K562 (cell line): ENCODE results near the gene PACS1. TPM values are rescaled to one million over a fixed set of nuclear protein-coding genes. Genes with fewer than 3 reads are reported as not detected.

Experiments used
- ARID1B ChIP-seq: fragments of 450-650 bp; IDR thresholded peaks from 2 replicates; pipeline ENCODE4 v1.6.1; 2016; ENCODE audit warnings: antibody characterized with exemption, mild to moderate bottlenecking, inconsistent platforms
- CCAR2 ChIP-seq: fragments of 200-400 bp; formaldehyde crosslinking; IDR thresholded peaks from 2 replicates; pipeline ENCODE4 v1.6.1; 2017; ENCODE audit warnings: mild to moderate bottlenecking, low read depth, low read length
- FUS ChIP-seq: fragments of 200-400 bp; formaldehyde crosslinking; optimal IDR thresholded peaks from 2 replicates; pipeline ENCODE3; 2017; ENCODE audit warnings: low read depth, low read length
- HLTF ChIP-seq: fragments of 450-650 bp; IDR thresholded peaks from 2 replicates; pipeline ENCODE4 v1.6.1; 2016
- KAT2B ChIP-seq: IDR thresholded peaks from one replicate; pipeline ENCODE4 v1.6.1; 2012; ENCODE audit warnings: low read depth, mild to moderate bottlenecking, control low read depth, inconsistent platforms, low read length, moderate library complexity
- KLF16 ChIP-seq: IDR thresholded peaks from 2 replicates; pipeline ENCODE4 v1.6.1; 2016; ENCODE audit warnings: antibody characterized with exemption
- LCOR ChIP-seq: sonication (generic); formaldehyde crosslinking; IDR thresholded peaks from 2 replicates; pipeline ENCODE4 v1.8.0; 2022; ENCODE audit warnings: mild to moderate bottlenecking, missing genetic modification reagents
- MCM5 ChIP-seq: fragments of 450-650 bp; IDR thresholded peaks from 2 replicates; pipeline ENCODE4 v1.6.1; 2016; ENCODE audit warnings: low read depth
- MED1 ChIP-seq: sonication (generic); formaldehyde crosslinking; IDR thresholded peaks from 2 replicates; pipeline ENCODE4 v1.8.1; 2023; ENCODE audit warnings: missing genetic modification reagents, borderline replicate concordance
- SMARCE1 ChIP-seq: fragments of 450-650 bp; IDR thresholded peaks from 2 replicates; pipeline ENCODE4 v1.7.1; 2016; ENCODE audit warnings: mild to moderate bottlenecking
- SRSF3 ChIP-seq: fragments of 200-400 bp; formaldehyde crosslinking; IDR thresholded peaks from 2 replicates; pipeline ENCODE4 v1.6.1; 2016; ENCODE audit warnings: mild to moderate bottlenecking, low read length, moderate library complexity; ENCODE audit not compliant: insufficient read depth
- SRSF7 ChIP-seq: fragments of 200-400 bp; formaldehyde crosslinking; optimal IDR thresholded peaks from 2 replicates; pipeline ENCODE3; 2017; ENCODE audit warnings: mild to moderate bottlenecking, low read depth, low read length
- TBL1XR1 ChIP-seq, 2 experiments: IDR thresholded peaks; 2 replicates each; pipeline ENCODE4 v1.6.1; 2012; ENCODE audit warnings: improper control_type of control experiment in 2 of 2, low read length in 2 of 2, mild to moderate bottlenecking in 1 of 2
- ZBTB7A ChIP-seq: IDR thresholded peaks from 2 replicates; pipeline ENCODE4 v1.6.1; 2011; ENCODE audit warnings: low read depth, mild to moderate bottlenecking, low read length, moderate library complexity, borderline replicate concordance; ENCODE audit not compliant: control insufficient read depth
- ZNF175 ChIP-seq: fragments of 200-800 bp; sonication (Bioruptor generic); IDR thresholded peaks from 2 replicates; pipeline ENCODE4 v1.6.1; 2016; ENCODE audit warnings: low read depth, mild to moderate bottlenecking, missing genetic modification characterization, missing compliant biosample characterization
- ZNF311 ChIP-seq: fragments of 250-450 bp; sonication (Bioruptor Pico); IDR thresholded peaks from 2 replicates; pipeline ENCODE4 v1.4.0; 2020; ENCODE audit warnings: mild to moderate bottlenecking, moderate library complexity
- polyA plus RNA-seq, 8 experiments: library from polyadenylated mRNA; depleted of rRNA in 4 of 8; stranded (reverse) in 5 of 8; unstranded in 3 of 8; fragments of >200 nt; fragmentation: Nextera tagmentation in 2 of 8; fragmentation: Illumina TruSeq in 1 of 8; extraction: Ambion mirVana in 2 of 8; extraction: Trizol in 1 of 8; gene quantifications; 2 replicates each; pipeline versions ENCODE4 v1.2.1 to v1.2.3, GENCODE V29; 2011 to 2014; ENCODE audit warnings: inconsistent platforms in 1 of 8, missing spikeins in 1 of 8
- total RNA-seq, 7 experiments: library from RNA; depleted of rRNA in 6 of 7; stranded (reverse); fragments of >200 nt in 6 of 7; fragmentation: Illumina TruSeq in 2 of 7; extraction: Trizol in 2 of 7; gene quantifications; 2 replicates each; pipeline versions ENCODE4 v1.2.1 to v1.2.3, GENCODE V29; 2011 to 2021; ENCODE audit warnings: low replicate concordance in 1 of 7
- TF ChIP-seq, protein P1 (sequence below): fragments of 450-650 bp; IDR thresholded peaks from 2 replicates; pipeline ENCODE4 v1.6.1; 2016; ENCODE audit warnings: low read depth
- TF ChIP-seq, protein P2 (sequence below): fragments of 250-450 bp; sonication (Bioruptor Pico); IDR thresholded peaks from 2 replicates; pipeline ENCODE4 v1.5.0; 2020; ENCODE audit warnings: mild to moderate bottlenecking
- TF ChIP-seq, protein P3 (sequence below): fragments of 450-650 bp; formaldehyde crosslinking; IDR thresholded peaks from 2 replicates; pipeline ENCODE4 v1.4.0; 2022; ENCODE audit warnings: mild to moderate bottlenecking, moderate library complexity

PACS1 gene
- total and polyA plus RNA-seq, 9 of the 15 experiments (the other 6 are each of a cell fraction or from before 2014, with no cell fraction given) = 0.34 to 28.1 (median 8.5) TPM

DNA sequence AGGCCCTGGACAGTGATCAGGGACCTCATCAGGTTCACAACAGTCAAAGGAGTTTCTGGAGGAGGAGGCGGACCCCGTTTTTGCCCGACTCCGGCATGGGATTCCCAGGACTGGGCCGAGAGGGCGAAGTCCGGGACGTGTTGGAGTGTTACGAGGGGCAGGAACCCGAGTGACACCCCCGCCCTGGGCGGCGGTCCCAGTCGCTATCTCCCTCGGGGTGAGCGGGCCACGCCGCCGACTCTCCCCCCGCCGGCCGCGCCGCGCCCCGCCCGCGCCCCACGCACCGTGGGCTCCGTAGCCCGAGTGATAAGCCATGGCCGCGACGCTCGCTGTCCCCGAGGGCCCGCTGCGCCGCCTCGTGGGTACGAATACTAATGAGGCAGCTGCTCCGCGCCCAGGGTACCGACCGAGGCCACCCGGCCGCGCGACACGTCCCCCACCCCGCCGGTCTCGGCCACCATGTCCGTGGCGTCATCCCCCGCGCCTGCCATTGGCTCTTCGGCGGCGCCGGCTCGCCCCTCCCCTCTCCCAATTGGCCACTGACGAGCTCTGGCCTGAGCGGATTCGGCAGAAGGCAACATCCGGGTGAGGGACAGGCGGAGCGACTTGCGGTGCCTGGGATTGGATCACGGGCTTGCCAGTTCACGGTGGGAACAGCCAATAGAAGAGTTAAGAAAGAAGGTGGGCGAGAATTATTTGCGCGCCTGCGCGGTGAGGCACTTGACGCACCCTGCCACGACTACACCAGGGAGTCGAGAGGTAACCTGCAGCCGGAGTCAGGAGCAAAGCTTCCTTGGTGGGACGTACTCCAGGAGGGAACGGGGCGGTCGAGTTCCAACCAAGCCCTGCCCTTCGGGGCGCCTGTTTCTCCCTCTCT is 218.8 kb downstream of the PACS1 start, which contains the start of gene YIF1A (continued):
- TF ChIP-seq LCOR (CRISPR knock-in tag) (no peak), MED1 (CRISPR knock-in tag) (peak; percentile 38; the same call in 1 of the 2 replicates), SRSF3 (no peak), KLF16 (no peak), SRSF7 (no peak), SMARCE1 (no peak), FUS (no peak), ZNF175 (CRISPR knock-in tag) (no peak), TBL1XR1 (IDR thresholded peaks at IDR 0.05; ENCODE audit: low read length in 2 of 2) (no peak), HLTF (no peak), ZNF311 (CRISPR knock-in tag) (no peak), ZBTB7A (peak; percentile 57; the same call in 1 of the 2 replicates), MCM5 (no peak), CCAR2 (no peak), KAT2B (no peak), ARID1B (no peak)
- TF ChIP-seq, protein P1, sequence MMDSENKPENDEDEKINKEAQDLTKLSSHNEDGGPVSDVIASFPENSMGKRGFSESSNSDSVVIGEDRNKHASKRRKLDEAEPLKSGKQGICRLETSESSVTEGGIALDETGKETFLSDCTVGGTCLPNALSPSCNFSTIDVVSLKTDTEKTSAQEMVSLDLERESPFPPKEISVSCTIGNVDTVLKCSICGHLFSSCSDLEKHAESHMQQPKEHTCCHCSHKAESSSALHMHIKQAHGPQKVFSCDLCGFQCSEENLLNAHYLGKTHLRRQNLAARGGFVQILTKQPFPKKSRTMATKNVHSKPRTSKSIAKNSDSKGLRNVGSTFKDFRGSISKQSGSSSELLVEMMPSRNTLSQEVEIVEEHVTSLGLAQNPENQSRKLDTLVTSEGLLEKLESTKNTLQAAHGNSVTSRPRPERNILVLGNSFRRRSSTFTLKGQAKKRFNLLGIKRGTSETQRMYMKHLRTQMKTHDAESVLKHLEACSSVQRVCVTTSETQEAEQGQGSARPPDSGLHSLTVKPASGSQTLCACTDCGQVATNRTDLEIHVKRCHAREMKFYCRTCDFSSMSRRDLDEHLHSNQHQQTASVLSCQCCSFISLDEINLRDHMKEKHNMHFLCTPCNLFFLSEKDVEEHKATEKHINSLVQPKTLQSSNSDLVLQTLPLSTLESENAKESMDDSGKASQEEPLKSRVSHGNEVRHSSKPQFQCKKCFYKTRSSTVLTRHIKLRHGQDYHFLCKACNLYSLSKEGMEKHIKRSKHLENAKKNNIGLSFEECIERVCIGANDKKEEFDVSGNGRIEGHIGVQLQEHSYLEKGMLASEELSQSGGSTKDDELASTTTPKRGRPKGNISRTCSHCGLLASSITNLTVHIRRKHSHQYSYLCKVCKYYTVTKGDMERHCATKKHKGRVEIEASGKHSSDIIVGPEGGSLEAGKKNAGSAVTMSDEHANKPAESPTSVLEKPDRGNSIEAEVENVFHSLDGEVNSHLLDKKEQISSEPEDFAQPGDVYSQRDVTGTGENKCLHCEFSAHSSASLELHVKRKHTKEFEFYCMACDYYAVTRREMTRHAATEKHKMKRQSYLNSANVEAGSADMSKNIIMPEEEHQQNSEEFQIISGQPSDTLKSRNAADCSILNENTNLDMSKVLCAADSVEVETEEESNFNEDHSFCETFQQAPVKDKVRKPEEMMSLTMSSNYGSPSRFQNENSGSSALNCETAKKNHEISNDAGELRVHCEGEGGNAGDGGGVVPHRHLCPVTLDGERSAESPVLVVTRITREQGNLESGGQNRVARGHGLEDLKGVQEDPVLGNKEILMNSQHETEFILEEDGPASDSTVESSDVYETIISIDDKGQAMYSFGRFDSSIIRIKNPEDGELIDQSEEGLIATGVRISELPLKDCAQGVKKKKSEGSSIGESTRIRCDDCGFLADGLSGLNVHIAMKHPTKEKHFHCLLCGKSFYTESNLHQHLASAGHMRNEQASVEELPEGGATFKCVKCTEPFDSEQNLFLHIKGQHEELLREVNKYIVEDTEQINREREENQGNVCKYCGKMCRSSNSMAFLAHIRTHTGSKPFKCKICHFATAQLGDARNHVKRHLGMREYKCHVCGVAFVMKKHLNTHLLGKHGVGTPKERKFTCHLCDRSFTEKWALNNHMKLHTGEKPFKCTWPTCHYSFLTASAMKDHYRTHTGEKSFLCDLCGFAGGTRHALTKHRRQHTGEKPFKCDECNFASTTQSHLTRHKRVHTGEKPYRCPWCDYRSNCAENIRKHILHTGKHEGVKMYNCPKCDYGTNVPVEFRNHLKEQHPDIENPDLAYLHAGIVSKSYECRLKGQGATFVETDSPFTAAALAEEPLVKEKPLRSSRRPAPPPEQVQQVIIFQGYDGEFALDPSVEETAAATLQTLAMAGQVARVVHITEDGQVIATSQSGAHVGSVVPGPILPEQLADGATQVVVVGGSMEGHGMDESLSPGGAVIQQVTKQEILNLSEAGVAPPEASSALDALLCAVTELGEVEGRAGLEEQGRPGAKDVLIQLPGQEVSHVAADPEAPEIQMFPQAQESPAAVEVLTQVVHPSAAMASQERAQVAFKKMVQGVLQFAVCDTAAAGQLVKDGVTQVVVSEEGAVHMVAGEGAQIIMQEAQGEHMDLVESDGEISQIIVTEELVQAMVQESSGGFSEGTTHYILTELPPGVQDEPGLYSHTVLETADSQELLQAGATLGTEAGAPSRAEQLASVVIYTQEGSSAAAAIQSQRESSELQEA = no peak
- TF ChIP-seq, protein P2, sequence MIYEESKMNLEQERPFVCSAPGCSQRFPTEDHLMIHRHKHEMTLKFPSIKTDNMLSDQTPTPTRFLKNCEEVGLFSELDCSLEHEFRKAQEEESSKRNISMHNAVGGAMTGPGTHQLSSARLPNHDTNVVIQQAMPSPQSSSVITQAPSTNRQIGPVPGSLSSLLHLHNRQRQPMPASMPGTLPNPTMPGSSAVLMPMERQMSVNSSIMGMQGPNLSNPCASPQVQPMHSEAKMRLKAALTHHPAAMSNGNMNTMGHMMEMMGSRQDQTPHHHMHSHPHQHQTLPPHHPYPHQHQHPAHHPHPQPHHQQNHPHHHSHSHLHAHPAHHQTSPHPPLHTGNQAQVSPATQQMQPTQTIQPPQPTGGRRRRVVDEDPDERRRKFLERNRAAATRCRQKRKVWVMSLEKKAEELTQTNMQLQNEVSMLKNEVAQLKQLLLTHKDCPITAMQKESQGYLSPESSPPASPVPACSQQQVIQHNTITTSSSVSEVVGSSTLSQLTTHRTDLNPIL (CRISPR knock-in tag) = no peak
- TF ChIP-seq, protein P3, sequence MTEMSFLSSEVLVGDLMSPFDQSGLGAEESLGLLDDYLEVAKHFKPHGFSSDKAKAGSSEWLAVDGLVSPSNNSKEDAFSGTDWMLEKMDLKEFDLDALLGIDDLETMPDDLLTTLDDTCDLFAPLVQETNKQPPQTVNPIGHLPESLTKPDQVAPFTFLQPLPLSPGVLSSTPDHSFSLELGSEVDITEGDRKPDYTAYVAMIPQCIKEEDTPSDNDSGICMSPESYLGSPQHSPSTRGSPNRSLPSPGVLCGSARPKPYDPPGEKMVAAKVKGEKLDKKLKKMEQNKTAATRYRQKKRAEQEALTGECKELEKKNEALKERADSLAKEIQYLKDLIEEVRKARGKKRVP (CRISPR knock-in tag) = peak; percentile 5; the same call in 1 of the 2 replicates
